Thymus (tissue), 11 donors: Measurements from ENCODE around the gene GRIFIN. TPM values are rescaled to one million over a fixed set of nuclear protein-coding genes. Genes with fewer than 3 reads are reported as not detected.

ENCODE experiments used
- DNase-seq, 9 donors: peaks; one replicate each; pipeline ENCODE4 v3.0.0-alpha.2; 2013; ENCODE audit warnings: low spot score in 9 of 9, low read depth in 6 of 9, missing footprints in 1 of 9
- H3K27ac ChIP-seq, 2 donors: one replicate each; pipeline ENCODE4 v1.5.1; 2013; ENCODE audit warnings: control low read depth in 1 of 2, low read depth in 1 of 2, low read length in 1 of 2, mild to moderate bottlenecking in 1 of 2, moderate library complexity in 1 of 2
- H3K27me3 ChIP-seq, 2 donors: one replicate each; pipeline ENCODE4 v1.5.1; 2013; ENCODE audit warnings: low read length in 1 of 2; ENCODE audit not compliant: control insufficient read depth in 2 of 2, insufficient read depth in 1 of 2
- H3K36me3 ChIP-seq, 2 donors: one replicate each; pipeline ENCODE4 v1.5.1; 2013; ENCODE audit warnings: low read length in 1 of 2, mild to moderate bottlenecking in 1 of 2, moderate library complexity in 1 of 2; ENCODE audit not compliant: control insufficient read depth in 2 of 2, insufficient read depth in 2 of 2
- H3K4me1 ChIP-seq, 2 donors: one replicate each; pipeline ENCODE4 v1.5.1; 2013; ENCODE audit warnings: low read length in 2 of 2; ENCODE audit not compliant: control insufficient read depth in 2 of 2, insufficient read depth in 2 of 2
- H3K4me3 ChIP-seq, 2 donors: one replicate each; pipeline ENCODE4 v1.5.1; 2013; ENCODE audit warnings: low read length in 2 of 2, control low read depth in 1 of 2, mild to moderate bottlenecking in 1 of 2
- H3K9me3 ChIP-seq, 2 donors: one replicate each; pipeline ENCODE4 v1.5.1; 2013; ENCODE audit warnings: low read length in 1 of 2, mild to moderate bottlenecking in 1 of 2; ENCODE audit not compliant: control insufficient read depth in 2 of 2, insufficient read depth in 1 of 2
- WGBS: extraction: QIAGEN DNeasy Blood & Tissue Kit; methylation state at CpG from one replicate; pipeline ENCODE4 v1.1.7; 2013; 5-methylcytosine and 5-hydroxymethylcytosine counted together
- polyA plus RNA-seq: library from polyadenylated mRNA; stranded (reverse); fragments of 200-250 nt; gene quantifications from one replicate; pipeline ENCODE4 v1.2.3, GENCODE V29; 2013
- total RNA-seq: library from RNA; stranded (reverse); fragments of 120-200 nt; gene quantifications from one replicate; pipeline ENCODE4 v1.2.4, GENCODE V29; 2013
- donor health status: healthy.

Gene GRIFIN
- total and polyA plus RNA-seq, 2 donors: not detected

DNA sequence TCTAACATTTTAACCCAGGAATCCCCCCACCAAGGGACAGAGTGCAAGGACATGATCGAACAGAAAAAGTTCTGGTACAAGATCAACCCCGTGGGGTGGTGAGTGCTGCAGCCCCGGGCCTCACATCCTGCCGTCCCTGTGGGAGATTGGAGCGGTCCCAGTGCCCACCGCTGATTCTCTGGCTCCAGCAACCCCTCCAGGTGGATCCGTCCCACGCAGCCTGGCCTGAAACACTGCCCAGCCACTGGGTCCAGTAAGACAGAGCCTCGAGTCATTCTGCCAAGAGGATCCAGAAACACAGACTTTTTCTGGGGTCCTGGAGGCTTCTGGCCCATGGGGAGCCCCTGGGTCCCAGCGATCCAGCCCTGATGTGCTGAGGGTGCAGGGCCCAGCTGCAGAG, 29.5 kb downstream of the GRIFIN start:
- no peaks in the 10 kb centered on the region for H3K9me3 ChIP-seq
- no peak for DNase-seq
- peaks cover 2 to 3% of the 10 kb centered on the region in 2 donors for H3K36me3 ChIP-seq
- H3K4me3 ChIP-seq: no peak overlapping the region
- WGBS: 85% methylated on average over 10 of the region's 10 CpGs
- H3K27ac ChIP-seq: no peak overlapping the region
- H3K4me1 ChIP-seq: peaks cover 3% of the 10 kb centered on the region in 2 donors
- peaks cover 0 to 10% of the 10 kb centered on the region in 2 donors for H3K27me3 ChIP-seq

DNA sequence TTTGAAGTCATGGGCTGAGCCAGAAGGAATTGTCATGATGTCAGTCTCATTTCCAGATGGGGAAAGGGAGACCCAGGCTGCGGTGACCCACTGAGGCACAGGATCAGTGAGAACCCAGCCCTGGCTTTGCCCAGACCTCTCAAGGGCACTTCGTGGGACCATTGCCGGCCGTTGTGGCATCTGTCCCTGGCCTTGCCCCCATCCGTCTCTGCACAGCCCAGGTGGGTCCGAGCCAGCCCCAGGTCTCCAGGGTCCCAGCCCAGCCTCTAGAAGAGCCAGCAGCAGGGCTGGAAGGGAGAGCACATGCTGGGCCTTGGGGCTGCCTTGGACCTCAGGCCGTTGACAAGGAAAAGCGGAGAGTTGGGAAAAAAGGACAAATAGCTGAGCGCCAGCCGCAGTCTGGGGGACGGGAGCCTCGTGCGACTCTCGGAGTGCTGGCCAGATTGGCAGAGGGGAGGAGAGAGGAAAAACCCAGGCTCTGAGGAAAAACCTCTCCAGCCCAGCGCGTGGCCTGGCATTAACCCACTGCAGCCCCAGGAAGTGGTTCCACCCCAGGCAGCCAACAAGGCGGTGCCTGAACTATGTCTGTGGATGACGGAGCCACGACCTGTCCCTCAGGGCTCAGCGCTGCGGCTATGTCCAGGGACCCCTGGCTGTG, 30.2 kb downstream of the GRIFIN start:
- no peak overlapping the region for H3K4me3 ChIP-seq
- H3K27ac ChIP-seq: no peak overlapping the region
- H3K36me3 ChIP-seq: peaks cover 2 to 3% of the 10 kb centered on the region in 2 donors
- 96% methylated on average over 21 of the region's 21 CpGs for WGBS
- H3K9me3 ChIP-seq: no peaks in the 10 kb centered on the region
- no peak for DNase-seq
- H3K27me3 ChIP-seq: peaks cover 0 to 3% of the 10 kb centered on the region in 2 donors
- H3K4me1 ChIP-seq: no peaks in the 10 kb centered on the region

DNA sequence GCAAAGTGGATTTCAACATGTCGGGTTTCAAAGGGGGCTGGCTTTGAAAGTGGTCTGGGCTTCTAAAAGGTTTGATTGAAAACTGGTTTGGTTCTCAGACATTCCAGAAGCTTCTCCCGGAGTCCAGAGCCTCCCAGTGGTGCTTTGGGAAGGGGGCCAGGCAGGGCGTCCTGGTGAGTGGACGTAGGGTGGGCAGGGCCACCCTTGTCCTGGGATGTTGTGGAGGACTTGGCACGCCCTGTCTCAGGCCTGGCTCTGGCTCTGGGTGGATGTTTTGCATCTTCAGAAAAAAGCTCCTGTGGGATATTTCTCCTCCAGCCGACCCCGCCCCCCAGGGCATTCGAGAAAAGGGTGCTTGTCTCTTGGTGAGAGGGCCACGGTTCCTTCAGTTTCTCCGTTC, 31.2 kb downstream of the GRIFIN start:
- 97% methylated on average over 10 of the region's 10 CpGs for WGBS
- no peaks in the 10 kb centered on the region for H3K27me3 ChIP-seq
- H3K4me1 ChIP-seq: peaks cover 0 to 3% of the 10 kb centered on the region in 2 donors
- DNase-seq: no peak
- H3K27ac ChIP-seq: no peak overlapping the region
- H3K9me3 ChIP-seq: no peaks in the 10 kb centered on the region
- H3K36me3 ChIP-seq: peaks cover 2 to 3% of the 10 kb centered on the region in 2 donors
- no peak overlapping the region for H3K4me3 ChIP-seq

DNA sequence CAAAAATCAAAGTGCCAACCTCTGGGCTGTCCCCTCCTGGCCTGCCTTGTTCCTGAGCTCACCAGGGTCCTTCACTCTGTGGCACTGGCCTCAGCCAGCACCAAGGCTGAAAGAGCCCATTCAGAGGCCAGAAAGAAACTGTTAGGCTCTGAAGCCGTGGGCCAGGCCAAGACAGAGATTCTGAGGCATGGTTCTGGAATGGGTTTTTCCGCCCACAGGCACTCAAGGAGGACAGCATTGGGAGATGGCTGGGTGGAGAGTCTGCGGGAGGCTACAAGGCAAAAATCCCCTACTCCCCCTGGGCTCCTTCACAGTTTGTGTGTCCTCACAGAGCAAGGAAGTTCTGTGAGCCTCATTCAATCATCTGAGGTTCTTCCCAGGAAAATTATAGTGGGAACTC, 31.7 kb downstream of the GRIFIN start:
- 97% methylated on average over 3 of the region's 3 CpGs for WGBS
- no peak for DNase-seq
- no peaks in the 10 kb centered on the region for H3K9me3 ChIP-seq
- H3K4me1 ChIP-seq: peaks cover 0 to 5% of the 10 kb centered on the region in 2 donors
- H3K27ac ChIP-seq: no peak overlapping the region
- no peaks in the 10 kb centered on the region for H3K27me3 ChIP-seq
- H3K4me3 ChIP-seq: no peak overlapping the region
- peaks cover 2 to 3% of the 10 kb centered on the region in 2 donors for H3K36me3 ChIP-seq

DNA sequence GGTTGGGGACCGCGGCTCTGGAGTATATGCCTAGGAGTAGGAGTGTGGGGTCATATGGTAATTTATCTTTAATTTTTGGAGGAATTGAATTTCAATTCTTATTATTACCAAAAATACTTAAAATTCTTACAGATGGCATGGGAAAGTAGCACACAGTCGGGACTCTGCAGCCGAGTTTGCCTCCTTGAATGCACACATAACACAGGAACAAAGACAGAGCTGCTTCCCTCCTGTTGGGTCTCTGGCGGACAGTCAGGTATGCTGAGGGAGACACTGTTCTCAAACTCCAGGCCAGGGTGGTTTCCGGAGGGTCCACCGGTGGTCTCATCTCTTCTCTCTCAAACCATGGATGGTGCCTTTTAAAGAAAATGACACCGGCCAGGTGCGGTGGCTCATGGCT, 32.7 kb downstream of the GRIFIN start:
- Histone ChIP-seq H3K4me1 (peaks cover 0 to 5% of the 10 kb centered on the region in 2 donors), H3K9me3 (no peaks in the 10 kb centered on the region), H3K27ac (no peak overlapping the region), H3K36me3 (peaks cover 3 to 5% of the 10 kb centered on the region in 2 donors), H3K27me3 (no peaks in the 10 kb centered on the region), H3K4me3 (no peak overlapping the region)
- WGBS: over 99% methylated on average over 9 of the region's 9 CpGs
- no peak for DNase-seq

DNA sequence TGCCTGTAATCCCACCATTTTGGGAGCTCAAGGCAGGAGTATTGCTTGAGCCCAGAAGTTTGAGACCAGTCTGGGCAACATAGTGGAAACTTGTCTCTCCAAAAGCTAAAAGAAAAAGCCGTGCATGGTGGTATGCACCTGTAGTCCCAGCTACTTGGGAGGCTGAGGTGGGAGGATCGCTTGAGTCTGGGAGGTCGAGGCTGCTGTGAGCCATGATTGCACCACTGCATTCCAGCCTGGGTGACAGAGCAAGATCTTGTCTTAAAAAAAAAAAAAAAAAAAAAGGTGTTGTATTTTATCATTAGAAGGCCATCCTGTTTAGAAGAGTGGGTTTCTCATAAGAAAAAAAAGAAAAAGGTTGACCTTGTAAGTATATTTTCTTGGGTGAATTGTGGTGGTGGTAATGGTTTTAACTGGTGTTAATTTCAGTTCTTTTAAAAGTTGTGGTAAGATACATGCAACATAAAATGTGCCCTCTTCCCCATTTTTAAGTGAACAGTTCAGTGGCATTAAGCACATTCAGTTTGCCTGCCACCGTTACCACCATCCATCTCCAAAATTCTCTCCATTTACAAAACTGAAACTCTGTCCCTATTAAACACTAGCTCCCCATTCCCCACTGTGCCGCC, 34.7 kb downstream of the GRIFIN start:
- Histone ChIP-seq H3K4me3 (no peak overlapping the region), H3K4me1 (peaks cover 0 to 8% of the 10 kb centered on the region in 2 donors), H3K9me3 (no peaks in the 10 kb centered on the region), H3K27me3 (no peaks in the 10 kb centered on the region), H3K36me3 (peaks cover 5 to 6% of the 10 kb centered on the region in 2 donors), H3K27ac (no peak overlapping the region)
- 88% methylated on average over 5 of the region's 5 CpGs for WGBS
- DNase-seq: no peak

DNA sequence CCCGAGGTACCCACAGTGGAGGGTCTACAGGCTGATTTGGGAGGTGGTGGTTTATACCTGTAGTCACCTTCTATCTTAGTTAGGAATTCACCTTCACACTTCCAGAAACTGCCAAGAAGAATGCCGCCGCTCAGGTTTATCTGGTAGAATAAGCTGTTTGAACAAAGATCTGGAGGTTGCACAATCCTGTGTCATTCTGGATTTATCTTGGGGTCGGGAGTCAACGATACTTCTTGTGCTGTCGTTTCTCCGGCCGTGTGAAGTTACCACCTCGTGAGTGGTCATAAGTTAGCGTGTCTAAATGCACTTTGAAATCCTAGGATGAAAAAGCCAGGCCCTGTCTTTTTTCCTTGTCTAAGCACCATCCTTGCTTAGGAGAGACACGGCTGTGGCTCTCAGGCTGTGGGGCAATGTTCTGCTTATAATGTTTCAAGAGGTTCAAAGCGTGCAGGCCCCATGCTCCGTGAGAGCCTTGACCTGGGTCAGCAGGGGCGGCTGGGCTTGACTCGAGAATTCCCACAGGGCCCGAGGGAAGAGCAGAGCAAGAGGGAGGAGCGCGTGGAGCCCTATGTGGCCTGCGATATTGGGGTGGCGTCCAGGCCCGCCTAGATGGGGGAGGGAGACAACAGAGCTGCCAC, 35.5 kb downstream of the GRIFIN start:
- H3K4me1 ChIP-seq: peaks cover 0 to 8% of the 10 kb centered on the region in 2 donors
- H3K4me3 ChIP-seq: no peak overlapping the region
- no peaks in the 10 kb centered on the region for H3K9me3 ChIP-seq
- 94% methylated on average over 21 of the region's 21 CpGs for WGBS
- H3K36me3 ChIP-seq: peaks cover 3 to 5% of the 10 kb centered on the region in 2 donors
- H3K27ac ChIP-seq: no peak overlapping the region
- no peak for DNase-seq
- no peaks in the 10 kb centered on the region for H3K27me3 ChIP-seq

DNA sequence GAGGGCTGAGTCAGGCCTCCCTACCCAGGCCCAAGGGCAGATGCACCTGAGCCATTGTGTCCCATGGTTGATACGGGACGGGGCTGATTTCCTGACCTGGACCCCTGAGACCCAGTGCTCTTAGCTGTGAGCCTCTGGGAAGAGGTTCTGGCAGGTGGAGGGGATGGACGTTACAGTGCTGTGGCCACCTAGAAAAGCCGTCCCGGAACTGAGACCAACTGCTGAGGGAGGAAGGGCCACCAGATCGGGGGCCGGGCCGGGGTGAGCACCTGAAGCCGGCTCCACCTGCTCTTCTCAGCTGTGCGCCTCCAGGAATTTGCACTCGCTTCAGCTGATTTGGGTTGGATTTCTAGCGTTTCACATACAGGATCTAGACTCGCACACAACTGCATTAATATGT, 37.4 kb downstream of the GRIFIN start:
- peaks cover 0 to 8% of the 10 kb centered on the region in 2 donors for H3K4me1 ChIP-seq

DNA sequence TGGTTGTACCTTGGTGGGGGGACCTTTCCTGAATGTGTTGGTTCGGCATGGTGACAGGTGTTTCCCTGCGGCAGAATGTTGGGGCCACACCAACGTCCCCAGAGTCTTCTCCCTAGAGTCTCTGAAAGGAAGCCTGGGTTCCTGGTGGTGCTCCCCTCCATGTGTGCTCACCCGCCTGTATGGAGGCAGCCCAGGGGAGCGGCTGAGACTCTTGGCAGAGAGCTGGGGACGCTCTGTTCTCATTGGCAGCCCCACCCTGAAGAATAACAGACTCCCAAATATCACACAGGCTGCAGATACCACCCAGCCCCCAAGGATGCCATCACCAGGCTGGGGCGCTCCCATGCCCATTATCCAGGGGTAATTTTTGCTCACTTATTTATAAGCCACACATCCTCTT, 38.0 kb downstream of the GRIFIN start:
- DNase-seq: no peak
- H3K4me1 ChIP-seq: peaks cover 0 to 8% of the 10 kb centered on the region in 2 donors
- H3K9me3 ChIP-seq: no peaks in the 10 kb centered on the region
- H3K27ac ChIP-seq: no peak overlapping the region
- no peak overlapping the region for H3K4me3 ChIP-seq
- 96% methylated on average over 7 of the region's 7 CpGs for WGBS
- H3K36me3 ChIP-seq: peaks cover 7 to 17% of the 10 kb centered on the region in 2 donors
- H3K27me3 ChIP-seq: no peaks in the 10 kb centered on the region

More for the DNA sequence above, 37.4 kb downstream of the GRIFIN start:
- H3K36me3 ChIP-seq: peaks cover 3 to 14% of the 10 kb centered on the region in 2 donors
- H3K4me3 ChIP-seq: no peak overlapping the region
- WGBS: 96% methylated on average over 13 of the region's 13 CpGs
- H3K9me3 ChIP-seq: no peaks in the 10 kb centered on the region
- H3K27me3 ChIP-seq: no peaks in the 10 kb centered on the region
- DNase-seq: no peak
- H3K27ac ChIP-seq: no peak overlapping the region
